G401.6 (cell line): ENCODE measurements around the gene CCDC178.
"Not testable (repeated sequence)": the region's sequence is repeated elsewhere in the genome, so short reads cannot be mapped to it uniquely, and the experiment has no call there.

Source experiments
- FAIRE-seq: peaks from 2 replicates; lab custom pipeline; 2012; peaks lifted over from hg19 to GRCh38; lab: Jason Lieb, UNC

CCDC178 gene

DNA sequence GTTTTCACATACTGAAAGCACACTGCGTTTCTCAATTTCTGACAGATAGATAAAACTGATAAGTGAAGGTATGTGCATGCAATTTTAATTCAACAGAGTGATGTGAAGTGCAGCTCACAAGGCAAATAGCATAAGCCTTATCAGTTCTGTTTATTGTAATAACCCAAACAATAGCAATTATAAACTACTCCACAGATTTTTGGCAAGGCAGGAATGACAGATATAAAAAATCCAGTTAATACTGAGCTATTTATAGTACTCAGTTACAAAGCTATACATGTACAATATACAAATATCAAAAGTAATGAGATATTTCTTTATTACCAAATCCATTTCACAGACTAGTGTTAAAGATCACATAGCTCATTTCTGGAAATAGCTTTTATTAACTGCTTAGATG, 456.8 kb downstream of the CCDC178 start:
- FAIRE-seq: no peak

- FAIRE-seq: no peak
Measured at GRCh38 chr18:32980896-32981295, 459.6 kb downstream of the CCDC178 start.

DNA sequence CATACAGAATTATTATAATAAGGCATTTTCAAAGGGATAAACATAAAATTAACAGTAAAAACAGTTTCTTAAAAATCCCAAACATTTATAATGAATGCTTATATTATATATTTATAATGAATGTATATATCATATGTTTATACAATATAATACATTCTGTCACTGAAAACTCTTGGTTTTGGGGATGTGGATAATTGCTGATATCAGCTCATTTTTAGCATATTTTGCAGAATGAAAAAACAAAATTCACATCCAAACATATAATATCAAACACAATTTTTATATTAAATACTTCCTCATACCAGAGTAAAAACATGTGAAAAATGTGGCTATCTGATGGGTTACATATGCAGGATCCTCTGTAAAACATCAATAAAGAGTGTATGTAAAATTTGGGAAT, 465.0 kb downstream of the CCDC178 start:
- peak; percentile 19 for FAIRE-seq

DNA sequence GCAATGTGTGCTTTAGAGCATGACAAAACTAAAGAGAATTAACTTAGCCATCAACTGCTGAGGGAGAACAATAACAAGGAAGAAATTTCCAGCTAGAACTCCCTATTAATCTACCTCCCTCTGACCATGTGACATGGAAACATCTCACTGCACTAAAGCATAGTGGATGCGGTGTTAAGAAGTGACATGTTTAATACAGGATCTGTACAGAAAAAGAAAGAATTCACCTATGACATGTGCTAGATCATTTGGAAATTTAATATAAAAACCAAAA, 465.4 kb downstream of the CCDC178 start:
- FAIRE-seq: no peak

GRCh38 chr18:32974421-32975162, 465.9 kb downstream of the CCDC178 start:
- FAIRE-seq: no peak

DNA sequence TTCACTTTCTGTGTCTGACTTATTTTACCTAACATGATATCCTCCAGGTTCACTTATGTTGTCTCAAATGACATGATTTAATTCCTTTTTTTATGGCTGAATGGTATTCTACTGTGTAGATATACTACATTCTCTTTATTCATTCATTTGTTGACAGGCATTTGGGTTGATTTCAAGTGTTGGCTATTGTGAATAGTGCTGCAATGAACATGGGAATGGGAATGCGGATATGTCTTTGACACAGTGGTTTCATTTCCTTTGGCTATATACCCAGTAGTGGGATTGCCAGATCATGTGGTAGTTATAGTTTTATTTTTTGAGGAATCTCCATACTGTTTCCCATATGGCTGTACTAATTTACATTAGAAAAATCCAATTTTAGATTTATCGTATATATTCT, 472.3 kb downstream of the CCDC178 start:
- FAIRE-seq: no peak

GRCh38 chr18:32966141-32966540, 474.4 kb downstream of the CCDC178 start:
- no peak for FAIRE-seq

- FAIRE-seq: no peak
Measured at GRCh38 chr18:32961538-32961937, 479.0 kb downstream of the CCDC178 start.

DNA sequence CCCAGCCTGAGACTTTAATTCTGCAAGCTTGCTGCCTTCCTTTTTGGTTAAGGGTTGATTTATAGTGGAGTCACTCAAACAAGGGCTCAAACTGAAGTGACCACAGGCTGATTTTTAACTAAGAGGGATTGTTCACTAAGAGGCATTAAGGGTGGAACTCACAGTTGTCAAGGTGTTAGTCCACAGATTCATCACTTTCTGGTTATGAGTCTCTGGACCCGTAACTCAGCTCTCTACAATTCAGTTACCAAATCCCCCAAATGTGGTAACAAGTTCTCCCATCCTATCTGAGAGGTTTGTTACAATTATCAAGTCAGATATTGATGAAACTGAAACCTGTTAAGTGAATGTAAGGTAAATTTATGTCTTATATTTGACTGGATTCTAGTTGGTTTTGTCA, 481.8 kb downstream of the CCDC178 start:
- no peak for FAIRE-seq

- FAIRE-seq: no peak
Measured at GRCh38 chr18:32956591-32957315, 483.8 kb downstream of the CCDC178 start.

DNA sequence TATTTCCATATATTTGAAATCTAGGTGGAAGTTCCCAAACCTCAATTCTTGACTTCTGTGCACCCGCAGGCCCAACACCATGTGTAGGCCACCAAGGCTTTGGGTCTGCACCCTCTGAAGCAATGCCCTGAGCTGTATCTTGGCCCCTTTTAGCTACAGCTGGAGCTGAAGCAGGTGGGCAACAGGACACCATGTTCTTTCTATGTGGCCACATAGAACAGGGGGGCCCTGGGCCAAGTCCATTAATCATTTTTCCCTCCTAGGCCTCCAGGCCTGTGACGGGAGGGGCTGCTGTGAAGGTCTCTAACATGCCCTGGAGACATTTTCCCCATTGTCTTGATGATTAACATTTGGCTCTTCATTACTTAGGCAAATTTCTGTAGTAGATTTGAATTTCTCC, 488.2 kb downstream of the CCDC178 start:
- not testable (repeated sequence) for FAIRE-seq

GRCh38 chr18:32937597-32937996, 502.9 kb downstream of the CCDC178 start:
- FAIRE-seq: no peak

DNA sequence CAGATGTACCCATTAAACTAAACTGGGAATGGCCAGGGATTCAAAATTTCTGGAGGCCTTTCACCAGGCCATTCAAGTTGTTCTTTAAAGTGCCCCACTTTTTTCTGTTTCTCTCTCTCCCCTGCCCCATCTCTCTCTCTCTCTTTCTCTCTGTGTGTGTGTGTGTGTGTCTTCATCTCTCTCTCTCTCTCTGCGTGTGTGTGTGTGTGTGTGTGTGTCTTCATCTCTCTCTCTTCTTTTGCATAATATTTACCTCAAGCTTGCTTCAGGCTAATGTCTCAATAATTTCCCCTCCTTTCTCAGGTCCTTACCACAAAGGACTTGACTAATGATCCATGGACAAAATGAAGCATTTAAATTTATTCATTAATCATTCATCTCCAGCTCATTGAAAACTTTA, 503.5 kb downstream of the CCDC178 start:
- no peak for FAIRE-seq

- FAIRE-seq: no peak
Measured at GRCh38 chr18:32934201-32934600, 506.3 kb downstream of the CCDC178 start.

GRCh38 chr18:32930695-32931301, 509.7 kb downstream of the CCDC178 start:
- FAIRE-seq: peak; percentile 51

- no peak for FAIRE-seq
Measured at GRCh38 chr18:32929213-32929612, 511.3 kb downstream of the CCDC178 start.

DNA sequence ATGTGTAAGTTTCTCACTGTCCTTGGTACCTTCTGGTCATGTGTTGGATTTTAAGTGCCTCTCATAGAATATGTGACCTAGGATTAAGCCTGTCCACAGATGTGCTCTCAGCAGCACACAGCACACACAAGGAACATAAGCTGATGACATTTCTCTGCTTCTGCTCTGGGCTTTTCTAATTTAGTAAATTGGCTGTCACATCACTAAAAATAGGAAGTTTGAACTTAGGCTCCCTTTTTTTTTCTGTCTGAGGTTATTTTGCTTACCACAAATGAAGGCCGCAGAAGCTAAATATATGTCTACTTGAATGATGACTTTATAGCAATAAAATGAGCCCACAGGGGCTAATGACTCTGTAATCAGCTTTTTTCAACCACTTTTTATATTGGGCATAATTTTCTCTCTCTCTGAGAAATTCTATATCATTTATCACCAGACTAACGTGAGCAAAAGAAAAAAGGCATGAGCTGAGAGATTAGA, 517.5 kb downstream of the CCDC178 start:
- FAIRE-seq: no peak

DNA sequence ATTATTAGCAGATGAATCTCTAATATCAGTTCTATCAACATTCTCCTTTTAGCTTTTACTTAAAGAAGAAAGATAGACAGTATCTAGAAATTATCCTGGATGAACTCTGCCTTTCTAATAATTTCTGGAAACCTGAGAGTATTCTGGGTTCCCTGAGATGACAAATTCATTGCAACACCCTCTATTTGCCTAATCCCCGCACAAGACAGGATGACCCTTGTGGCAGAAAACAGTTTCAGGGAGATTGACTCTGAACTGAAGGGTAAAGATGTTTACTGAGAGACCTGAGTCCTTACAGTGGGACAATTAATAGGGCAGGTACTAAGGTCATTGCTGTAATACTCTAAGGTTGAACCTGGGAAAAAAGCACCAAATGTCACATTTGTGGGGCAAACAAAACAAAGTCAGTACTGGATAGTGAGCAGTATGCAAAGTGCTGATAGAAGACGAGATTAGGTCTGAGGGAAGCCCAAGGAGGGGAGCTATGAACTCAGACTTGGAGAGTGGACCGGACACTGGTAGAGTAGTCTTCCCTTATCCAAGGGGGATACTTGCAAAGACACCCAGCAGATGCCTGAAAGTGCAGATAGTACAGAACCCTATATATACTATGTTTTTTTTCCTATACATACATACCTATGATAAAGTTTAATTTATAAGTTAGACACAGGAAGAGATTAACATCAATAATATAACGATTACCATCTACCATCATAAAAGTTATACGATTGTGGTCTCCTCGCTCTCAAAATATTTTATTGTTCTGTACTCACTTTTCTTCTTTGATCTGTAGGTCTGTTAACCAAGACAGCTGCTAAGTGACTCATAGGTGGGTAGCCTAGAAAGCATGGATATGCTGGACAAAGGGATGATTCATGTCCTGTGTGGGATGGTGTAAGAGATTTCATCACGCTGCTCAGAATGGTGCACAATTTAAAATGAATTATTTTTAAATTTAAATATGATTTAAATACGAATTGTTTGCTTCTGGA, 519.4 kb downstream of the CCDC178 start:
- FAIRE-seq: no peak

DNA sequence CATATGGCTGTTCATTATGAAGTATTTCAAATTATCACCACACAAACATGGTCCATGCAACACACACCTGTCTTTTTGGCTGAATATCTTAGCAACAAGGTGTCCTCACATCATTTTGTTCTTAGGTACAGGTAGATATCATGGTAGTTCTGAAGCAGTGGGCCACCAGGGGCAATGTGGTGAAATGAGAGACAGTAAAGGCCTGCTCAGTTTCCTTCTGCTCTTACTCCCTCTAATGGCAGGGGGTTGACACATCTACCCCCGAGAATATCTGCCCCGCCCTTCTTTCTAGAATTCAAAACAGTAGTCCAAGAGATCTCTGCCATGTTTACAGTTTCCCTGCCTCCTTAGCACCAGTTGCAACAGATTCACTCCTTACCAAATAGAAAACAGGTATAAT, 520.7 kb downstream of the CCDC178 start:
- FAIRE-seq: no peak

DNA sequence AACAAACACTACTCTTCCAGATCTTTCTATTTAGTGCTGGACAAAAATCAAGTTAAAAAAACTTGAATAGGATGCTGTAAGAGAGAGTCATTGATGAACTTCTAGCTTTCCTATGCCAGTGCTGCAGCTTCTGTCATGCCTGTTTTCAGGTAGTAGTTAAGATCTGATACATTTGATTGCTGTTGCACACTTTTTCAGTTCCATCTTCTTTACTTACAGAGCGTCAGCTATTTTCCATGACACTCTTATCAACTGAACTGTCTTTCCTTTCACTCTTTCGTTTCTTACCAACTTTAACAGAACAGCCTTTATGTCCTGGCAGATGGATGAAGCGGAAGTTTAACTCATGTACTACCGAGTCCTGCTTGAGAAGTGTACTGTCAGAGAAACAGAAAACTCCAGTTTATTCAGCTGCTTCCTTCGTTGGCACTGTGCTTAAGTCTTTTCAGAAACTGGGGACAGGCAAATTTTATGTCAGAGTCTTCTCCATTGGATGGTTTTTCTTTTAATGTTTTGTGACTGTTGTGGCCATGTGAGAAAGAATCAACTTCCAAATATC, 521.8 kb downstream of the CCDC178 start:
- FAIRE-seq: no peak

- FAIRE-seq: no peak
Measured at GRCh38 chr18:32915516-32915915, 525.0 kb downstream of the CCDC178 start.

- no peak for FAIRE-seq
Measured at GRCh38 chr18:32911660-32912284, 528.7 kb downstream of the CCDC178 start.
